ENCODE data around the gene RNU6-9. TPM values are rescaled to one million over a fixed set of nuclear protein-coding genes. Genes with fewer than 3 reads are reported as not detected.
A peak's percentile ranks its signal among the peaks of the same experiment; 100 is the strongest.

The RNU6-9 gene
- total and polyA plus RNA-seq, 8 donors: not detected

- H3K4me1 ChIP-seq: peaks cover 0 to 4% (median 0%) of the 10 kb centered on the region in 3 donors
- no peak for FAIRE-seq
- 2% methylated on average over 24 to 27 of the region's 27 CpGs for WGBS, 2 donors
- no peaks in the 10 kb centered on the region for H3K9me3 ChIP-seq
- intact Hi-C loops (cut with DNase I): no loop called here
- H3K4me3 ChIP-seq: peak overlapping the region; percentile 73 to 82 (median 78)
- H3K27ac ChIP-seq: peak overlapping the region; percentile 79 to 98 (median 96)
- peak; percentile 13 to 16 (median 15) for ATAC-seq
- TF ChIP-seq CTCF (IDR thresholded peaks at IDR 0.05): no peak
- H3K27me3 ChIP-seq: no peaks in the 10 kb centered on the region
- peak in 4 of 6 donors; percentile 47 to 86 (median 69) for DNase-seq
- H3K36me3 ChIP-seq: peaks cover 0 to 12% (median 4%) of the 10 kb centered on the region in 3 donors
These were observed 916 bp upstream of the RNU6-9 start for GRCh38 chr19:892243-892893.

- Histone ChIP-seq H3K4me1 (no peaks in the 10 kb centered on the region), H3K4me3 (no peak overlapping the region), H3K27ac (no peak overlapping the region), H3K36me3 (peaks cover 0 to 5% (median 3%) of the 10 kb centered on the region in 3 donors), H3K27me3 (no peaks in the 10 kb centered on the region), H3K9me3 (no peaks in the 10 kb centered on the region)
- DNase-seq: peak in 1 of 6 donors; percentile 66
- 94 to 95% methylated on average over 10 of the region's 10 CpGs for WGBS, 2 donors
- TF ChIP-seq CTCF (IDR thresholded peaks at IDR 0.05): no peak
- ATAC-seq: no peak
- no peak for FAIRE-seq
- intact Hi-C loops (cut with DNase I): no loop called here
These were observed 3.1 kb downstream of the RNU6-9 start for GRCh38 chr19:896434-896833.

- Histone ChIP-seq H3K9me3 (no peaks in the 10 kb centered on the region), H3K4me3 (no peak overlapping the region), H3K27ac (no peak overlapping the region), H3K4me1 (no peaks in the 10 kb centered on the region), H3K27me3 (no peaks in the 10 kb centered on the region), H3K36me3 (peaks cover 0 to 5% (median 3%) of the 10 kb centered on the region in 3 donors)
- WGBS, 2 donors: 92% methylated on average over 11 of the region's 11 CpGs
- FAIRE-seq (no peak), DNase-seq (no peak), ATAC-seq (no peak)
- intact Hi-C loops (cut with DNase I): no loop called here
- TF ChIP-seq CTCF (IDR thresholded peaks at IDR 0.05): no peak
These were observed 3.7 kb downstream of the RNU6-9 start for GRCh38 chr19:896999-897398.

GRCh38 chr19:897442-898039 lies 4.3 kb downstream of the RNU6-9 start:
- no peaks in the 10 kb centered on the region for H3K9me3 ChIP-seq
- FAIRE-seq (no peak), ATAC-seq (no peak), DNase-seq (peak in 1 of 6 donors; percentile 70)
- no peak for TF ChIP-seq CTCF (IDR thresholded peaks at IDR 0.05)
- no peaks in the 10 kb centered on the region for H3K27me3 ChIP-seq
- intact Hi-C loops (cut with DNase I): no loop called here
- 92 to 93% methylated on average over 26 of the region's 26 CpGs for WGBS, 2 donors
- peaks cover 0 to 5% (median 3%) of the 10 kb centered on the region in 3 donors for H3K36me3 ChIP-seq
- no peak overlapping the region for H3K27ac ChIP-seq
- H3K4me3 ChIP-seq: no peak overlapping the region
- no peaks in the 10 kb centered on the region for H3K4me1 ChIP-seq

GRCh38 chr19:898663-899062 lies 5.4 kb downstream of the RNU6-9 start:
- peak in 1 of 6 donors; percentile 81 for DNase-seq
- intact Hi-C loops (cut with DNase I): no loop called here

More at GRCh38 chr19:898663-899062, 5.4 kb downstream of the RNU6-9 start:
- no peaks in the 10 kb centered on the region for H3K9me3 ChIP-seq
- H3K4me3 ChIP-seq: no peak overlapping the region
- no peaks in the 10 kb centered on the region for H3K4me1 ChIP-seq
- H3K27ac ChIP-seq: no peak overlapping the region
- no peaks in the 10 kb centered on the region for H3K27me3 ChIP-seq
- 83 to 87% methylated on average over 20 of the region's 20 CpGs for WGBS, 2 donors
- ATAC-seq (peak in 2 of 4 donors; percentile 23 to 31), FAIRE-seq (no peak)
- TF ChIP-seq CTCF (IDR thresholded peaks at IDR 0.05): no peak
- H3K36me3 ChIP-seq: peaks cover 0 to 5% (median 3%) of the 10 kb centered on the region in 3 donors

Measured in pancreas (tissue), 10 donors.